Ovary (tissue), 10 donors: ENCODE results near the gene ATRN. TPM values are rescaled to one million over a fixed set of nuclear protein-coding genes. Genes with fewer than 3 reads are reported as not detected.
"Not testable (repeated sequence)": the region's sequence is repeated elsewhere in the genome, so short reads cannot be mapped to it uniquely, and the experiment has no call there.

Experiments
- DNase-seq, 5 donors: peaks; one replicate each; pipeline ENCODE4 v3.0.0-alpha.2; 2019 to 2020
- H3K27ac ChIP-seq, 2 donors: fragments of 200-600 bp; one replicate each; pipeline versions ENCODE4 v1.5.1 to v1.8.0; 2019 to 2022
- H3K27me3 ChIP-seq: fragments of 200-600 bp; one replicate; pipeline ENCODE4 v1.8.0; 2022
- H3K36me3 ChIP-seq: fragments of 200-600 bp; sonication (generic); one replicate; pipeline ENCODE4 v1.5.1; 2019
- H3K4me1 ChIP-seq: one replicate; pipeline ENCODE4 v1.8.1; 2013; ENCODE audit warnings: mild to moderate bottlenecking, moderate library complexity; ENCODE audit not compliant: insufficient read depth
- H3K4me3 ChIP-seq: fragments of 200-600 bp; sonication (generic); one replicate; pipeline ENCODE4 v1.5.1; 2017
- H3K9me3 ChIP-seq, 2 donors: fragments of 200-600 bp in 1 of 2; sonication (generic) in 1 of 2; one replicate each; pipeline versions ENCODE4 v1.5.1 to v1.8.1; 2013 to 2019; ENCODE audit warnings: mild to moderate bottlenecking in 1 of 2, moderate library complexity in 1 of 2
- EP300 ChIP-seq: sonication (generic); formaldehyde crosslinking; IDR thresholded peaks from one replicate; pipeline ENCODE4 v1.6.1; 2017; ENCODE audit warnings: antibody characterized with exemption
- POLR2A ChIP-seq: fragments of 450-650 bp; IDR thresholded peaks from one replicate; pipeline ENCODE4 v1.6.1; 2017; ENCODE audit warnings: antibody characterized with exemption, mild to moderate bottlenecking, moderate library complexity
- WGBS, 3 donors: extraction: QIAGEN DNeasy Blood & Tissue Kit in 1 of 3; methylation state at CpG; one replicate each; pipeline versions ENCODE4 v1.1.5 to v1.1.7; 2013 to 2017; 5-methylcytosine and 5-hydroxymethylcytosine counted together
- intact Hi-C, 4 donors: fragments of 100-400 bp; cut with DNase I; formaldehyde crosslinking; loops; one replicate each; pipeline versions ENCODE4 v1.11.0 to v1.15.1; 2022 to 2023
- long read RNA-seq, 3 donors: library from polyadenylated mRNA in 2 of 3; unstranded in 2 of 3; transcript quantifications; one replicate each; pipeline ENCODE4 v2.0.0 and lab custom pipeline, GENCODE V29; 2021 to 2026
- polyA plus RNA-seq, 2 donors: library from polyadenylated mRNA; stranded (reverse); fragments of 200-250 nt in 1 of 2; fragments of 350-450 nt in 1 of 2; fragmentation: Illumina TruSeq in 1 of 2; extraction: RNeasy Lipid Tissue Mini Kit (QIAGEN cat#74804) in 1 of 2; gene quantifications; one replicate each; pipeline ENCODE4 v1.2.3, GENCODE V29; 2013 to 2014
- total RNA-seq, 7 donors: library from RNA; depleted of rRNA in 2 of 7; stranded (reverse); fragments of >200 nt in 2 of 7; fragmentation: NEBNext Ultra II Directional in 3 of 7; extraction: Animal tissue kit (Norgen Biotek cat#: 25700) in 3 of 7; gene quantifications; one replicate each; pipeline versions ENCODE4 v1.1.0 to v1.2.4, GENCODE V29; 2016 to 2023
- TF ChIP-seq, protein P1 (sequence below), 3 donors: fragments of 450-650 bp in 2 of 3; fragments of 200-600 bp in 1 of 3; IDR thresholded peaks; one replicate each; pipeline versions ENCODE4 v1.5.1 to v1.8.0; 2016 to 2022; ENCODE audit warnings: antibody characterized with exemption in 3 of 3, mild to moderate bottlenecking in 1 of 3
- donor health status: DM: no; HTN: no; CAD: no; lungs with moderate emphysema.
- donor health status: DM: no; HTN: no; CAD: no.
- donor health status: Bipolar disorder and iron deficiency.
- donor health status: DM: yes; HTN: yes; CAD: no.
- donor health status: DM: no; HTN: no; CAD: no.
- donor health status: DM: yes; HTN: yes; CAD: no.

The ATRN gene
- total RNA-seq (10 to 100 TPM; 13.1 to 34.3 (median 23.6) TPM), polyA plus RNA-seq (10 to 100 TPM; 10.3 to 46.2 TPM)
- long read RNA-seq, donor 1, partial matches to known transcripts = 1 of 5 reads
- long read RNA-seq, donor 1, other reads (novel, unspliced or antisense) = 4 of 5 reads
- long read RNA-seq, donor 2, full-length matches to known transcripts = 4 of 33 reads
- long read RNA-seq, donor 2, partial matches to known transcripts = 29 of 33 reads
- long read RNA-seq, donor 2, other reads (novel, unspliced or antisense) = 0 of 33 reads
- long read RNA-seq, donor 3, full-length matches to known transcripts = 14 of 30 reads
- long read RNA-seq, donor 3, partial matches to known transcripts = 3 of 30 reads
- long read RNA-seq, donor 3, other reads (novel, unspliced or antisense) = 13 of 30 reads

DNA sequence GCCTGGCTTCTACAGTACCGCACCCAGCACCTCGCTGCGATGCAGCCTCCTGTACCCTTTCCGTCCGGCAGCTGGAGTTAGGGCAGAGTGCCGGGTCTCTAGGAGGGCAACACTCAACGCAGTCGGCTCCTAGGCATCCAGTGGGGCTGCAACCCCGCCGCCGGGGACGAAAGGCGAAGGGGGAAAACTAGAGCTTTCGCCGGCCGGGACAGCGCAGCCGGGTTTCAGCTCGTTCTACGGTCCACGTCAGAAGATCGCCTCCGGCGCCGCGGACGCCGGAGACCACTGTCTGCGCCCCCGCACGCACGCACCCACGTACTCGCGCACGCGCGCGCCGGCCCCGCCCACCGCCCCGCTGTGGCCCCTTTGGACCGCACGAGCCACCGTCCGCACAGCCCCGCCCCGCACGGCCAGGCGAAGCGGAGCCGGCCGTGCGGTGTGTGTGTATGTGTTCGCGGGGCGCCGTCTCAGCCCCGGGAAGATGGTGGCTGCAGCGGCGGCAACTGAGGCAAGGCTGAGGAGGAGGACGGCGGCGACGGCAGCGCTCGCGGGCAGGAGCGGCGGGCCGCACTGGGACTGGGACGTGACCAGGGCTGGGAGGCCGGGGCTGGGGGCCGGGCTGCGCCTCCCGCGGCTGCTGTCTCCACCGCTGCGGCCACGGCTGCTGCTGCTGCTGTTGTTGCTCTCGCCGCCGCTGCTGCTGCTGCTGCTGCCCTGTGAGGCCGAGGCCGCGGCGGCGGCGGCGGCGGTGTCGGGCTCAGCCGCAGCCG is at the start of gene ATRN:
Gene ATRN (plus strand): TSS at position 392 of the 770 bp plus-strand sequence. CDS start 90 bp downstream, at position 482.
- DNase-seq = peak; percentile 87 to 98 (median 94)
- Histone ChIP-seq H3K9me3 (no peaks in the 10 kb centered on the region), H3K36me3 (no peaks in the 10 kb centered on the region), H3K27ac (peak within 1 kb of the TSS in 1 of 2 donors; percentile 61), H3K27me3 (no peaks in the 10 kb centered on the region), H3K4me1 (peaks cover 12% of the 10 kb centered on the region), H3K4me3 (peak within 1 kb of the TSS; percentile 95)
- 0 to 1% (median 0%) methylated on average over 45 to 95 of the region's 95 CpGs for WGBS, 3 donors
- no peak for TF ChIP-seq EP300
- TF ChIP-seq, protein P1, sequence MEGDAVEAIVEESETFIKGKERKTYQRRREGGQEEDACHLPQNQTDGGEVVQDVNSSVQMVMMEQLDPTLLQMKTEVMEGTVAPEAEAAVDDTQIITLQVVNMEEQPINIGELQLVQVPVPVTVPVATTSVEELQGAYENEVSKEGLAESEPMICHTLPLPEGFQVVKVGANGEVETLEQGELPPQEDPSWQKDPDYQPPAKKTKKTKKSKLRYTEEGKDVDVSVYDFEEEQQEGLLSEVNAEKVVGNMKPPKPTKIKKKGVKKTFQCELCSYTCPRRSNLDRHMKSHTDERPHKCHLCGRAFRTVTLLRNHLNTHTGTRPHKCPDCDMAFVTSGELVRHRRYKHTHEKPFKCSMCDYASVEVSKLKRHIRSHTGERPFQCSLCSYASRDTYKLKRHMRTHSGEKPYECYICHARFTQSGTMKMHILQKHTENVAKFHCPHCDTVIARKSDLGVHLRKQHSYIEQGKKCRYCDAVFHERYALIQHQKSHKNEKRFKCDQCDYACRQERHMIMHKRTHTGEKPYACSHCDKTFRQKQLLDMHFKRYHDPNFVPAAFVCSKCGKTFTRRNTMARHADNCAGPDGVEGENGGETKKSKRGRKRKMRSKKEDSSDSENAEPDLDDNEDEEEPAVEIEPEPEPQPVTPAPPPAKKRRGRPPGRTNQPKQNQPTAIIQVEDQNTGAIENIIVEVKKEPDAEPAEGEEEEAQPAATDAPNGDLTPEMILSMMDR (IDR thresholded peaks at IDR 0.05) = no peak
- TF ChIP-seq POLR2A = peak; percentile 48
- intact Hi-C loops = no loop called here

DNA sequence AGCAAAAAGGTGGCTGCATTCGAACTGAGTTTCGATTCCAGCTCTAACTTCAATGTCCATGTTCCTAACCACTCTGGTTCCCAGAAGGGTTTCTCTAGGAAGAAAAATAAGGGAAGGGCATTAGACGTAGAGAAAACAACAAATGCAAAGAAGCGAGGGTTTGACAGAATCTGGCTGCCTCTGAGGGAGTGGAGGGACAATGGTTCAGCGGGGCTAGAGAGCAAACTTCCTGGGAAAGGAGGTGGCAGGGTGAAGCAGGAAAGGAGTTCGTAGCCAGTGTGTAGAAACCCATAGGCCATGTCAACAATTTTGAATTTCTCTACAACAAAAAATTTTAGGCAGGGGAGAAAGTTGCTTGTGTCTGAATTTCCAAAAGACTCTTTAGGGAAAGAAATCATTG is 48.8 kb upstream of the ATRN start:
- H3K27me3 ChIP-seq = no peaks in the 10 kb centered on the region
- H3K36me3 ChIP-seq = no peaks in the 10 kb centered on the region
- no peak for DNase-seq
- no peaks in the 10 kb centered on the region for H3K9me3 ChIP-seq
- no peak overlapping the region for H3K4me3 ChIP-seq
- TF ChIP-seq POLR2A (no peak), EP300 (no peak)
- TF ChIP-seq, protein P1 (IDR thresholded peaks at IDR 0.05) = no peak
- no peak overlapping the region for H3K27ac ChIP-seq
- no peaks in the 10 kb centered on the region for H3K4me1 ChIP-seq
- WGBS, 3 donors = 72 to 75% (median 75%) methylated on average over 6 of the region's 6 CpGs
- intact Hi-C loops = no loop called here

DNA sequence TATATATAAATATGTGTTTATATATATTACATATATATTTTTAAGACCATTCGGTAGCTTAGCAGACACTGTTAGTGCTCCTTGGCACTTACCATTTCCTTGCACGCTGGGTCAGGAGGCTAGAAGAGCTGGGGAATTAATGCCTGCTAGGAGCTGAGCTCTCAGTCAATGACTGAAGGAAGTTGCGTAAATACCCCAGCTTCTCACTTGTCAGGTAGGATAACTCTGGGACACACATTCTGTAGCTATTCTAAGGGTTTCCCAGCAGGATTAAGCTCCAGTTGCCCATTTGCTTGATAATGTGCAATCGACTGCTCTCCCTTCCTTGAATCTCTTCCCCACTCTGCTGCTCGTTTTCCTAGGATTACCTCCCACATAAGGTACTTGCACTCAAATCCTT is 47.7 kb upstream of the ATRN start:
- no peaks in the 10 kb centered on the region for H3K27me3 ChIP-seq
- no peaks in the 10 kb centered on the region for H3K36me3 ChIP-seq
- H3K9me3 ChIP-seq = no peaks in the 10 kb centered on the region
- no peaks in the 10 kb centered on the region for H3K4me1 ChIP-seq
- DNase-seq = no peak
- intact Hi-C loops = no loop called here
- WGBS, 3 donors = 47 to 68% (median 53%) methylated on average over 5 of the region's 5 CpGs
- TF ChIP-seq POLR2A (no peak), EP300 (no peak)
- TF ChIP-seq, protein P1 (IDR thresholded peaks at IDR 0.05) = no peak
- no peak overlapping the region for H3K27ac ChIP-seq
- H3K4me3 ChIP-seq = no peak overlapping the region

DNA sequence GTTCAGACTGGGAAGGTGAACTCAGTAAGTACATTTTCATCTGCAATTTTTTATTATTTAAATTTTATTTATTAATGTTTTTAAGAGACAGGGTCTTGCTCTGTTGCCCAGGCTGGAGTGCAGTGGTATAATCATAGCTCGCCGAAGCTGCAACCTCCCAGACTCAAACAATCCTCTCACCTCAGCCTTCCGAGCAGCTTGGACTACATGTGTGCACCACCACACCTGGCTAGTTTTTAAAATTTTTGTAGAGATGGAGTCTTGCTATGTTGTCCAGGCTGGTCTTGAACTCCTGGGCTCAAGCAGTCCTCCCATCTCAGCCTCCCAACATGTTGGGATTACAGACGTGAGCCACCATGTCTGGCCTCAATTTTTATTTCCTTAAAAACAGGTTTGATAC is 44.1 kb upstream of the ATRN start:
- 62 to 84% (median 82%) methylated on average over 4 of the region's 4 CpGs for WGBS, 3 donors
- H3K9me3 ChIP-seq, DNase-seq, intact Hi-C loops, H3K36me3 ChIP-seq, H3K4me1 ChIP-seq, H3K27ac ChIP-seq, H3K27me3 ChIP-seq, H3K4me3 ChIP-seq: not testable (repeated sequence)
